Neural progenitor cell (in vitro differentiated cells): ENCODE measurements around the gene AP1M1.

Source experiments
- CTCF ChIP-seq: fragments of 200-600 bp; sonication (generic); IDR thresholded peaks from 2 replicates; pipeline ENCODE4 v1.5.1; 2017; ENCODE audit warnings: antibody characterized with exemption, mild to moderate bottlenecking
- EZH2 ChIP-seq: fragments of 200-600 bp; sonication (generic); IDR thresholded peaks from 2 replicates; pipeline ENCODE4 v1.6.1; 2017; ENCODE audit warnings: antibody characterized with exemption, mild to moderate bottlenecking, moderate library complexity
- EZH2phosphoT487 ChIP-seq: fragments of 200-600 bp; sonication (generic); IDR thresholded peaks from 2 replicates; pipeline ENCODE4 v1.6.1; 2017; ENCODE audit warnings: antibody characterized with exemption

- no peak for TF ChIP-seq CTCF
- TF ChIP-seq EZH2phosphoT487 = no peak
- no peak for TF ChIP-seq EZH2
These were observed 9.8 kb downstream of the AP1M1 start for GRCh38 chr19:16207490-16208025.
